ENCODE measurements around the gene NCAPH2. TPM values are rescaled to one million over a fixed set of nuclear protein-coding genes. Genes with fewer than 3 reads are reported as not detected.
A peak's percentile ranks its signal among the peaks of the same experiment; 100 is the strongest.

Gene NCAPH2
- polyA plus RNA-seq, 3 donors, result 12.5 to 23.6 (median 18.1) TPM

GRCh38 chr22:50526108-50526833, 18.2 kb downstream of the NCAPH2 start:
- H3K4me2 ChIP-seq (replicated peaks; ENCODE audit: extremely low read depth, low read length, poor library complexity, severe bottlenecking), result peak overlapping the region; percentile 95
- intact Hi-C loops (cut with micrococcal nuclease), result loop anchor here (2.0 to 5.0 kb wide), 5 partner anchors 17 to 96 kb away; partner anchors contain the start of genes CHKB (in 2 of the 2), NCAPH2 (in 2 of the 2) and SYCE3 (in 2 of the 2)

More at GRCh38 chr22:50526108-50526833, 18.2 kb downstream of the NCAPH2 start:
- H3K4me3 Mint-ChIP-seq, result peak overlapping the region; percentile 91 to 95
- peak; percentile 57 for TF ChIP-seq CTCF (IDR thresholded peaks at IDR 0.05)
- Histone ChIP-seq H2AFZ (ENCODE audit: insufficient read depth, low read depth, low read length, poor library complexity, severe bottlenecking) (no peak overlapping the region), H3K79me2 (ENCODE audit: insufficient read depth, low read length) (peaks cover 68% of the 10 kb centered on the region), H3K9me3 (replicated peaks in 1 of 2; ENCODE audit: control insufficient read depth in 1 of 2, insufficient read depth in 1 of 2, low read length in 2 of 2) (no peaks in the 10 kb centered on the region), H3K27me3 (ENCODE audit: control insufficient read depth in 2 of 2, insufficient read depth in 2 of 2, low read length in 2 of 2) (no peaks in the 10 kb centered on the region), H3K36me3 (replicated peaks in 1 of 2; ENCODE audit: control insufficient read depth in 1 of 2, insufficient read depth in 2 of 2, low read length in 2 of 2) (peaks cover 44 to 52% of the 10 kb centered on the region in 2 donors), H3K4me1 (ENCODE audit: control insufficient read depth in 1 of 2, insufficient read depth in 2 of 2, low read length in 2 of 2) (peaks cover 44 to 71% of the 10 kb centered on the region in 2 donors), H3K9ac (ENCODE audit: insufficient read depth, low read length, poor library complexity, severe bottlenecking) (peak overlapping the region; percentile 100), H4K20me1 (ENCODE audit: insufficient read depth, low read length) (peaks cover 84% of the 10 kb centered on the region), H3K27ac (ENCODE audit: low read depth in 1 of 2, low read length in 2 of 2) (peak overlapping the region; percentile 100), H3K4me3 (replicated peaks in 1 of 3; ENCODE audit: low read depth in 2 of 3, low read length in 3 of 3) (peak overlapping the region; percentile 72 to 99 (median 73))
- H3K36me3 Mint-ChIP-seq, result peaks cover 36 to 57% of the 10 kb centered on the region in 2 donors
- peak overlapping the region; percentile 94 to 100 (median 97) for H3K27ac Mint-ChIP-seq
- peak; percentile 66 to 82 (median 76) for DNase-seq
- peaks cover 30% of the 10 kb centered on the region for H3K4me1 Mint-ChIP-seq
- WGBS (ENCODE audit: insufficient coverage), result under 1% methylated on average over 66 of the region's 77 CpGs
- no peaks in the 10 kb centered on the region for H3K27me3 Mint-ChIP-seq (ENCODE audit: low read depth in 3 of 3)
- no peaks in the 10 kb centered on the region for H3K9me3 Mint-ChIP-seq
